Pons (tissue), 1 donor: Measurements from ENCODE around the gene RXRB.
A peak's percentile ranks its signal among the peaks of the same experiment; 100 is the strongest.
"Not testable (repeated sequence)": the region's sequence is repeated elsewhere in the genome, so short reads cannot be mapped to it uniquely, and the experiment has no call there.

Experiments
- DNase-seq: peaks from one replicate; pipeline ENCODE4 v3.0.0-alpha.2; 2016; ENCODE audit warnings: low spot score

The RXRB gene

GRCh38 chr6:33163540-33163939 is 36.9 kb downstream of the RXRB start:
- no peak for DNase-seq

GRCh38 chr6:33161354-33162331 is 38.8 kb downstream of the RXRB start:
- peak; percentile 42 for DNase-seq

DNA sequence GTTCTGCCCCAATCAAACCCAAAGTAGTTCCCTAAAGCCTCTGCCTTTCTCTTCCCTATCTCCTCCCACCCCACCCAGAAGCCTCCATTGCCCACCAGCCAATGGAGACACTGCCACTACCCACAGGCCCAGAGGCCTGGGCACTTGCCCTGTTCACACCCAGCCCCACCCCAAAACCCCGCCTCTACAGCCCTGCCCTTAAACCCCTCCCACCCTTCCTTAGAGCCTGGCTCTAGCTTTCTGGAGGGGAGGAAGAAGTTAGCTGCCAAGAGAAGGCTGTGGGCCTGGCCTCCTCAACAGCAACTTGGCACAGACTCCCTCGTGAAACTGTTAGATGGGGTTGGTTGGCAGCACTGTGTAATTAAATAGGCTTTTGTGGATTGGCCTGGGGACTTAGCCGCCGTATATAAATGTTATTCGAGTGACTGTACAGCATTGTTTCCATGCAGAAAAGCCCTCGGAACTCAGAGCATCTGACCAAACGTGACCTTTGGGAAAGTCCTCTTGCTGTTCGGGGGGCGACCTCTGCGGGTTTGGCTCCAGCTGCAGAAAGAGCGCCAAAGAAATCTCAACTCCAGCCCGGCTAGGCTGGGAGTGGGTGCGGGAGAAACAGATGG is 39.6 kb downstream of the RXRB start:
- peak; percentile 54 for DNase-seq

GRCh38 chr6:33160096-33160495 is 40.4 kb downstream of the RXRB start:
- DNase-seq, result no peak

DNA sequence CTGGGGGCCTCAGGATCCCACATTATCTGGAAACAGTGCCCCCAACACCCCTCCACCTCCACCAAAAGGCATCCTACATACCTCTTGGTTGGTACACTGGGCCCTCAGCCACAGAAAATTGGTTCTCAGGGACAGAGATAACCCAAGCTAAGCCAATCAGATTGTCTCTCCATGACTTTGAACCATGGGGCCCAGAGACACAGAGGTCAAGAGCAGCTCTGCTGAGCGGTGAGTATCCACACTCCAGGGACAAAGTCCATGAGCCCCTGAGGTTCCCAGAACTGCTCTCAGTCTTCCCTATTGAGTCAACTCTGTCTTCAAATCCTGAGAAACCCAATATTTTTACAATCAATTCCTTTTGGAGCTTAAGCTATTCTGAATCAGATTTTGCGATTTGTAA is 43.5 kb downstream of the RXRB start:
- no peak for DNase-seq

DNA sequence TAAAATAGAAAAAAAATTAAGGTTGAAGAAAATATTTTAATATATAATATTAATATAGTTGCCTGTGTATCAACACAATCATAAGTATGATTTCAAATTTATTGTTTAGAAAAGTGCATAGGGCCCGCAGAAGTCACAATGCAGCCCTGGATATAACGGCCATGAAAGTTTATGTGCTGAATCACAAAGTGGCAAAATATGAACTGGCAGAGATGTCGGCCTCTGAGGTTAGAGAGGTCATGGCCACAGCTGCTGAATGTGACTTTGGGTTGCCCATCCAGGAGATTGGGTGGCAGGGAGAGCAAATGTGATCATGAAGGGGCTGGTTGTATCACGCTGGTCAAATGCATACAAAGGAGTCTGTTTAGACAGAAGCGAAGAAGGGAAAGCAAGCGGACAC is 43.9 kb downstream of the RXRB start:
- no peak for DNase-seq

DNA sequence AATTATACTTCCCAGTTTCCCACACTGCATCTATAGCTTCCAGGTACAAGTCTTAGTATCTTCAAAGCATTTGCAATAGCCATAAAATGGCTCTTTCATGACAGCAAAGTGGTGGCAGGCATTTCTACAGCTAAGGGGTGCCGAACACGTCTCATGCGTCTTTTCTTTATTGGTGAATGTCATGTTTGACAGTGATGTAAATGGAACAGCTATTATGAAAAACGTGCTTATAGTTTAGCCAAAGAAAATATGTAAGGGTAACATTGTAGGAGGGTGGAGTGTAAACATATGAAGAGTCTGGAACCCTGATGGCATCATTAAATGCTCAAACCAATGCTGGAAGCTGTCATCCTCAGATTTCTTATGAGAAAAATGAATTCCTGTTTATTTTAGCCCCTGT is 46.1 kb downstream of the RXRB start:
- no peak for DNase-seq

DNA sequence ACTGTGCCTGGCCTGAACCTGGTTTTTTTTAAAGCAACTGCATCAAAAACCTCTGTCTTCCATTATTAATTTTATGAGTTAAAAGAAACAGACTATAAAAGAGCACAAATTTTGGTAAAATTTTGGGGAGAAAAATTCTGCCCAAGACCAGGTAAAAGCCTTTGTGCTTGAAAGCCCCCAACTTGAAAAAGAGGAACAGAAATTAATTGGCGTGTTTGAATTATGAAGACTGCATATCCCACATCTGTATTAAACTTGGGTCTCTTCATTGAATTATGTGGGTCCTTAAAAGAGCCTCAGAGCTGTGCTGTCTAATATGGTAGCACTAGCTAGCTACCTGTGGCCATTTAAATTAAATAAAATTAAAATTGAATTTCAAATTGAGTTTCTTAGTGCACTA is 49.4 kb downstream of the RXRB start:
- no peak for DNase-seq

DNA sequence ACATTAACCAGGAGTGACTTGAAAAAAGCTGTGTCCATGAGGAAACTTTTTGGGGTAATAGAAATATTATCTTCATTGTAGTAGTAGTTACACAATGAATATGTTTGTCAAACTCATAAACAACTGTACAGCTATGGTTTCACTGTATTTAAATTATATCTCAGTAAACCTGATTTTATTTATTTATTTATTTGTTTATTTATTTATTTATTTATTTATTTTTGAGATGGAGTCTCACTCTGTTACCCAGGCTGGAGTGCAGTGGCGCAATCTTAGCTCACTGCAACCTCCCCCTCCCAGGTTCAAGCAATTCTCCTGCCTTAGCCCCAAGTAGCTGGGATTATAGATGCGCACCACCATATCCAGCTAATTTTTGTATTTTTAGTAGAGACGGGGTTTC is 49.9 kb downstream of the RXRB start:
- DNase-seq, result not testable (repeated sequence)

GRCh38 chr6:33147807-33148666 is 52.4 kb downstream of the RXRB start:
- DNase-seq, result peak; percentile 76

- DNase-seq, result peak; percentile 82
These were observed 56.1 kb downstream of the RXRB start for GRCh38 chr6:33144373-33144772.
